GM23248 (cell line): ENCODE results near the gene PDZD7. TPM values are rescaled to one million over a fixed set of nuclear protein-coding genes. Genes with fewer than 3 reads are reported as not detected.

Experiments used
- DNase-seq: peaks from one replicate; pipeline ENCODE4 v3.0.0-alpha.2; 2015
- H2AFZ ChIP-seq: fragments of 200-600 bp; sonication (generic); 2 replicates; pipeline ENCODE4 v1.6.1; 2016; ENCODE audit warnings: antibody characterized with exemption
- H3F3A ChIP-seq: fragments of 200-600 bp; sonication (generic); 2 replicates; pipeline ENCODE4 v1.6.1; 2016; ENCODE audit warnings: mild to moderate bottlenecking, antibody characterized with exemption, mixed run types; ENCODE audit not compliant: insufficient read depth
- H3K27ac ChIP-seq: fragments of 200-600 bp; sonication (generic); 2 replicates; pipeline ENCODE4 v1.5.1; 2016; ENCODE audit warnings: mild to moderate bottlenecking
- H3K27me3 ChIP-seq: fragments of 200-600 bp; sonication (generic); replicated peaks from 2 replicates; pipeline ENCODE4 v1.6.1; 2016; ENCODE audit warnings: mild to moderate bottlenecking; ENCODE audit not compliant: insufficient read depth
- H3K36me3 ChIP-seq: fragments of 200-600 bp; sonication (generic); 2 replicates; pipeline ENCODE4 v1.6.1; 2016; ENCODE audit warnings: low read depth, mild to moderate bottlenecking
- H3K4me1 ChIP-seq: fragments of 200-600 bp; sonication (generic); 2 replicates; pipeline ENCODE4 v1.6.1; 2016; ENCODE audit warnings: mild to moderate bottlenecking; ENCODE audit not compliant: insufficient read depth
- H3K4me2 ChIP-seq: fragments of 200-600 bp; sonication (generic); one replicate; pipeline ENCODE4 v1.6.1; 2016; ENCODE audit warnings: mild to moderate bottlenecking; ENCODE audit not compliant: unreplicated experiment
- H3K4me3 ChIP-seq: fragments of 200-600 bp; sonication (generic); 2 replicates; pipeline ENCODE4 v1.5.1; 2016; ENCODE audit warnings: mild to moderate bottlenecking
- H3K79me2 ChIP-seq: fragments of 200-600 bp; sonication (generic); 2 replicates; pipeline ENCODE4 v1.6.1; 2016; ENCODE audit warnings: mild to moderate bottlenecking; ENCODE audit not compliant: insufficient read depth
- H3K9ac ChIP-seq: fragments of 200-600 bp; sonication (generic); 2 replicates; pipeline ENCODE4 v1.6.1; 2016; ENCODE audit warnings: mild to moderate bottlenecking
- H3K9me2 ChIP-seq: fragments of 200-600 bp; sonication (generic); 2 replicates; pipeline ENCODE4 v1.6.1; 2016; ENCODE audit warnings: mixed run types, mild to moderate bottlenecking, moderate library complexity; ENCODE audit not compliant: insufficient read depth
- H3K9me3 ChIP-seq: fragments of 200-600 bp; sonication (generic); one replicate; pipeline ENCODE4 v1.6.1; 2017; ENCODE audit warnings: low read depth
- H4K20me1 ChIP-seq: fragments of 200-600 bp; sonication (generic); 2 replicates; pipeline ENCODE4 v1.6.0; 2016; ENCODE audit not compliant: insufficient read depth
- EZH2 ChIP-seq: fragments of 200-600 bp; sonication (generic); IDR thresholded peaks from 2 replicates; pipeline ENCODE4 v1.6.1; 2018; ENCODE audit warnings: antibody characterized with exemption, mild to moderate bottlenecking; ENCODE audit not compliant: insufficient read depth, poor library complexity, severe bottlenecking
- EZH2phosphoT487 ChIP-seq: fragments of 200-600 bp; sonication (generic); IDR thresholded peaks from 2 replicates; pipeline ENCODE4 v1.6.1; 2018; ENCODE audit warnings: antibody characterized with exemption, moderate library complexity, mild to moderate bottlenecking, low read depth; ENCODE audit not compliant: insufficient read depth
- WGBS, 2 experiments: methylation state at CpG; one replicate each; pipeline ENCODE4 v1.1.6; 2015 to 2017; ENCODE audit warnings: low lambda C conversion rate in 2 of 2, low coverage in 1 of 2; ENCODE audit errors: missing lambda C conversion rate in 2 of 2; 5-methylcytosine and 5-hydroxymethylcytosine counted together
- in situ Hi-C: fragments of 300-500 bp; cut with MboI; formaldehyde crosslinking; loops from 2 replicates; pipeline ENCODE4 v1.15.0; 2020
- polyA plus RNA-seq: library from polyadenylated mRNA; unstranded; fragments of >200 nt; fragmentation: Nextera tagmentation; extraction: Ambion mirVana; gene quantifications from 2 replicates; pipeline ENCODE4 v1.2.1, GENCODE V29; 2016
- total RNA-seq: library from RNA; depleted of rRNA; stranded (reverse); fragments of >200 nt; shearing (Covaris generic); gene quantifications from 2 replicates; pipeline ENCODE4 v1.2.3, GENCODE V29; 2014

Gene PDZD7
- total and polyA plus RNA-seq, 2 experiments from 2014 or later = 0.54 to 1.1 TPM

- DNase-seq = no peak
- no peak overlapping the region for H3K4me3 ChIP-seq
- no peak overlapping the region for H3K9ac ChIP-seq
- no peaks in the 10 kb centered on the region for H3K9me2 ChIP-seq
- H2AFZ ChIP-seq = no peak overlapping the region
- no peaks in the 10 kb centered on the region for H3K27me3 ChIP-seq
- in situ Hi-C loops = no loop called here
- H3K4me1 ChIP-seq = 0 out of 2 replicates have a peak, but pooled peaks cover 6% of the 10 kb centered on the region
- H3K9me3 ChIP-seq = no peaks in the 10 kb centered on the region
- no peak overlapping the region for H3K4me2 ChIP-seq
- peaks cover 23% of the 10 kb centered on the region for H3K36me3 ChIP-seq
- TF ChIP-seq EZH2 (no peak), EZH2phosphoT487 (no peak)
- H3F3A ChIP-seq = no peaks in the 10 kb centered on the region; the same call in 1 of the 2 replicates
- peaks cover 45% of the 10 kb centered on the region for H3K79me2 ChIP-seq
- WGBS, 2 experiments = 85 to 87% methylated on average over 32 to 33 of the region's 33 CpGs
- no peak overlapping the region for H3K27ac ChIP-seq
- H4K20me1 ChIP-seq = no peaks in the 10 kb centered on the region
These were observed 24.3 kb downstream of the PDZD7 start for GRCh38 chr10:101006593-101007098.

GRCh38 chr10:101005869-101006567 lies 24.9 kb downstream of the PDZD7 start:
- Histone ChIP-seq H3K9me3 (no peaks in the 10 kb centered on the region), H2AFZ (no peak overlapping the region), H3K9ac (no peak overlapping the region), H3K9me2 (no peaks in the 10 kb centered on the region), H3K27me3 (no peaks in the 10 kb centered on the region), H3K27ac (no peak overlapping the region), H4K20me1 (no peaks in the 10 kb centered on the region), H3K79me2 (peaks cover 51% of the 10 kb centered on the region), H3K36me3 (peaks cover 23% of the 10 kb centered on the region), H3K4me2 (no peak overlapping the region), H3F3A (peaks cover 3% of the 10 kb centered on the region), H3K4me1 (peaks cover 9% of the 10 kb centered on the region; the same call in 1 of the 2 replicates), H3K4me3 (no peak overlapping the region)
- 95 to 98% methylated on average over 4 of the region's 4 CpGs for WGBS, 2 experiments
- DNase-seq = no peak
- in situ Hi-C loops = no loop called here
- TF ChIP-seq EZH2phosphoT487 = no peak
- no peak for TF ChIP-seq EZH2

- no peak for DNase-seq
- Histone ChIP-seq H3K9me2 (no peaks in the 10 kb centered on the region), H3K4me1 (peaks cover 12% of the 10 kb centered on the region; the same call in 1 of the 2 replicates), H3K27ac (no peak overlapping the region), H2AFZ (no peak overlapping the region), H3K27me3 (no peaks in the 10 kb centered on the region), H3K4me2 (no peak overlapping the region), H3K9me3 (no peaks in the 10 kb centered on the region), H3K4me3 (no peak overlapping the region), H3F3A (peaks cover 9% of the 10 kb centered on the region), H3K36me3 (peaks cover 23% of the 10 kb centered on the region), H4K20me1 (no peaks in the 10 kb centered on the region), H3K9ac (no peak overlapping the region), H3K79me2 (peaks cover 58% of the 10 kb centered on the region)
- in situ Hi-C loops = no loop called here
- TF ChIP-seq EZH2 = no peak
- no peak for TF ChIP-seq EZH2phosphoT487
- 88 to 93% methylated on average over 21 to 23 of the region's 23 CpGs for WGBS, 2 experiments
These were observed 25.6 kb downstream of the PDZD7 start for GRCh38 chr10:101005361-101005760.

GRCh38 chr10:101003639-101004206 lies 27.2 kb downstream of the PDZD7 start:
- no peaks in the 10 kb centered on the region for H4K20me1 ChIP-seq

More at GRCh38 chr10:101003639-101004206, 27.2 kb downstream of the PDZD7 start:
- TF ChIP-seq EZH2phosphoT487 = no peak
- TF ChIP-seq EZH2 = no peak
- H3K27me3 ChIP-seq = no peaks in the 10 kb centered on the region
- peaks cover 64% of the 10 kb centered on the region for H3K79me2 ChIP-seq
- H3K27ac ChIP-seq = no peak overlapping the region
- H3K4me2 ChIP-seq = no peak overlapping the region
- H3K9me3 ChIP-seq = no peaks in the 10 kb centered on the region
- no peak overlapping the region for H3K4me3 ChIP-seq
- peaks cover 23% of the 10 kb centered on the region for H3K36me3 ChIP-seq
- H3K9me2 ChIP-seq = no peaks in the 10 kb centered on the region
- 89 to 92% methylated on average over 18 of the region's 18 CpGs for WGBS, 2 experiments
- no peak overlapping the region for H2AFZ ChIP-seq
- in situ Hi-C loops = no loop called here
- no peak for DNase-seq
- H3F3A ChIP-seq = peaks cover 15% of the 10 kb centered on the region
- peaks cover 15% of the 10 kb centered on the region for H3K4me1 ChIP-seq
- H3K9ac ChIP-seq = no peak overlapping the region
